ENCODE measurements around the gene CREBBP. TPM values are rescaled to one million over a fixed set of nuclear protein-coding genes. Genes with fewer than 3 reads are reported as not detected.

CREBBP gene
- total RNA-seq, 1 experiment from 2014 or later = 79.6 TPM

DNA sequence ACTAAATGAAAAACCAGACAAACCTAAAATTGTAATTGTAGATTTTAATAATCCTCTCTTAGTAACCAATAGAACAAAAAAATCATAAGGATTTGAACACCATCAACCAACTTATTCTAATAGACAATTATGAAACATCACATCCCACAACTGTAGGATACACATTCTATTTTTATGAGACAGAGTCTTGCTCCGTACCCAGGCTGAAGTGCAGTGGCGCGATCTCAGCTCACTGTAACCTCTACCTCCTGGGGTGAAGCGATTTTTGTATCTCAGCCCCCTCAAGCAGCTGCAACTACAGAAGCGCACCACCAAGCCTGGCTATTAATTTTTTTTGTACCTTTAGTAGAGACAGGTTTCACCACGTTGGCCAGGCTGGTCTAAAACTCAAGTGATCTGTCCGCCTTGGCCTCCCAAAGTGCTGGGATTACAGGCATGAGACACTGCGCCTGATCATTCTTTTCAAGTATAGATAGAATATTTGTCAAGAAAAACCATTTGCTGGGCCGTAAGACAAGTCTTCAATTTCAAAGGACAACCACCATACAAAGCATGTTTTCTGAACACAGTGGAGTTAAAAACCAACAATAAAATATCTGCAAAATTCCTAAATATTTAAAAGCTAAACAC, 49.8 kb downstream of the CREBBP start:
- H3K27me3 ChIP-seq (replicated peaks; ENCODE audit: insufficient read depth, low read depth, low read length, poor library complexity) = no peaks in the 10 kb centered on the region
- H3K27ac ChIP-seq (ENCODE audit: low read depth, low read length, poor library complexity, severe bottlenecking) = no peak overlapping the region
- no TSS peak for BruUV-seq (replicated peaks)
- peaks cover 21% of the 10 kb centered on the region for H3K9me3 ChIP-seq (ENCODE audit: low read depth, low read length, poor library complexity, severe bottlenecking)
- ChIA-PET POLR2A (ENCODE audit: low non-redundant PET) (no interaction called here), CTCF (no interaction called here)
- no peak for TF ChIP-seq EZH2 (IDR thresholded peaks at IDR 0.05; ENCODE audit: borderline replicate concordance, low read depth, low read length, poor library complexity, severe bottlenecking)
- TF ChIP-seq, protein P1, sequence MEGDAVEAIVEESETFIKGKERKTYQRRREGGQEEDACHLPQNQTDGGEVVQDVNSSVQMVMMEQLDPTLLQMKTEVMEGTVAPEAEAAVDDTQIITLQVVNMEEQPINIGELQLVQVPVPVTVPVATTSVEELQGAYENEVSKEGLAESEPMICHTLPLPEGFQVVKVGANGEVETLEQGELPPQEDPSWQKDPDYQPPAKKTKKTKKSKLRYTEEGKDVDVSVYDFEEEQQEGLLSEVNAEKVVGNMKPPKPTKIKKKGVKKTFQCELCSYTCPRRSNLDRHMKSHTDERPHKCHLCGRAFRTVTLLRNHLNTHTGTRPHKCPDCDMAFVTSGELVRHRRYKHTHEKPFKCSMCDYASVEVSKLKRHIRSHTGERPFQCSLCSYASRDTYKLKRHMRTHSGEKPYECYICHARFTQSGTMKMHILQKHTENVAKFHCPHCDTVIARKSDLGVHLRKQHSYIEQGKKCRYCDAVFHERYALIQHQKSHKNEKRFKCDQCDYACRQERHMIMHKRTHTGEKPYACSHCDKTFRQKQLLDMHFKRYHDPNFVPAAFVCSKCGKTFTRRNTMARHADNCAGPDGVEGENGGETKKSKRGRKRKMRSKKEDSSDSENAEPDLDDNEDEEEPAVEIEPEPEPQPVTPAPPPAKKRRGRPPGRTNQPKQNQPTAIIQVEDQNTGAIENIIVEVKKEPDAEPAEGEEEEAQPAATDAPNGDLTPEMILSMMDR (conservative IDR thresholded peaks at IDR 0.05; ENCODE audit: low read depth, low read length) = no peak
- intact Hi-C loops (cut with micrococcal nuclease; ENCODE audit: unreplicated experiment) = no loop called here
- peaks cover 3% of the 10 kb centered on the region for H3K36me3 ChIP-seq (ENCODE audit: insufficient read depth, low read length, poor library complexity, severe bottlenecking)
- no peaks in the 10 kb centered on the region for H3K4me1 ChIP-seq (ENCODE audit: insufficient read depth, low read length, poor library complexity, severe bottlenecking)
- DNase-seq (ENCODE audit: low spot score) = no peak
- H3K4me3 ChIP-seq (ENCODE audit: low read depth, low read length, poor library complexity, severe bottlenecking) = no peak overlapping the region

DNA sequence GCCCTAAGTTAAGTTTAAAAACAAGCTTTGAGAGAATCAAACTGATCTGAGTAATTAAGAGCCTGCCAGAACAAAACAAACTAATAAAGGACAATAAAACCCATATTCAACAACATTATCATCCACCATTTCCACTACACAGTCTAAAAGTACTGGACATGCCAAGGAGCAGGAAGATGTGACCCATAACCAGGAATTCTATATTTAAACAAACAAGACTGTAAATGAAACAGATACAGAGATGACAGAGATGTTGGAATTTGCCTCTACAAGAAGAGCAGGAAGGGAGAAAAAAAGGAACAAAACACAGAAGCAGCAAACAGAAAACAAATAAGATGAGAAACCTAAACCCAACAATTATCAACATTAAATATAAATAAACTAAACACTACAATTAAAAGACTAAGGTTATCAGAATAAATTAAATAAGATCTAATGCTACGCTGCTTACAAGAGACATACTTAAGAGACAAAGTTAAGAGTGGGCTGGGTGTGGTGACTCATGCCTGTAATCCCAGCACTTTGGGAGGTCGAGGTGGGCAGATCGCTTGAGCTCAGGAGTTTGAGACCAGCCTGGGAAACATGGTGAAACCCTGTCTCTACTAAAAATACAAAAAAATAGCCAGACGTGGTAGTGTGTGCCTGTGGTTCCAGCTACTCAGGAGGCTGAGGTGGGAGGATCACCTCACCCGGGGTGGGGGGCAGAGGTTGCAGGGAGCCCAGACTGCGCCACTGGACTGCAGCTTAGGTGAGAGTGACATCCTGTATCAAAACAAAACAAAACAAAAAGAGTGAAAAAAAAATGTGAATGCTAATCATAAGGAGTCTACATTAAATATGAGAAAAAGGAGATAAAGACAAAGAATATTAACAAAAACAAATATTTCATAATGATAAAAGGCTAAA, 50.6 kb downstream of the CREBBP start:
- intact Hi-C loops (cut with micrococcal nuclease; ENCODE audit: unreplicated experiment) = no loop called here
- POLR2A ChIA-PET (ENCODE audit: low non-redundant PET) = no interaction called here
- no TSS peak for BruUV-seq (replicated peaks)
- Histone ChIP-seq H3K4me1 (ENCODE audit: insufficient read depth, low read length, poor library complexity, severe bottlenecking) (no peaks in the 10 kb centered on the region), H3K36me3 (ENCODE audit: insufficient read depth, low read length, poor library complexity, severe bottlenecking) (peaks cover 3% of the 10 kb centered on the region), H3K27me3 (replicated peaks; ENCODE audit: insufficient read depth, low read depth, low read length, poor library complexity) (no peaks in the 10 kb centered on the region), H3K4me3 (ENCODE audit: low read depth, low read length, poor library complexity, severe bottlenecking) (no peak overlapping the region), H3K27ac (ENCODE audit: low read depth, low read length, poor library complexity, severe bottlenecking) (no peak overlapping the region), H3K9me3 (ENCODE audit: low read depth, low read length, poor library complexity, severe bottlenecking) (peaks cover 21% of the 10 kb centered on the region)
- no peak for TF ChIP-seq EZH2 (IDR thresholded peaks at IDR 0.05; ENCODE audit: borderline replicate concordance, low read depth, low read length, poor library complexity, severe bottlenecking)
- TF ChIP-seq, protein P1 (conservative IDR thresholded peaks at IDR 0.05; ENCODE audit: low read depth, low read length) = no peak
- DNase-seq (ENCODE audit: low spot score) = no peak
- CTCF ChIA-PET = no interaction called here

DNA sequence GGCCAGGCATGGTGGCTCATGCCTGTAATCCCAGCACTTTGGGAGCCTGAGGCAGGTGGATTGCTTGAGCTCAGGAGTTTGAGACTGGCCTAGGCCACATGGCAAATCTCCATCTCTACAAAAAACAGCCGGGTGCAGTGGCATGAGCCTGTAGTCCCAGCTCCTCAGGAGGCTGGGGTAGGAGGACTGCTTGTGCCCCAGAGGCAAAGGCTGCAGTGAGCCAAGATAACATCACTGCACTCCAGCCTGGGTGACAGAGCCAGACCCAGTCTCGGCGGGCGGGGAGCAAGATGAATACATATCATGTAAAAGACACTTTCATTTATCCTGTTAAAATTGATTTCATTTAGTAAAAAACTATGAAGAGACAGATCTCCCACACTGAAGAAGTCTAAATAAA, 54.6 kb downstream of the CREBBP start:
- no peak for TF ChIP-seq EZH2 (IDR thresholded peaks at IDR 0.05; ENCODE audit: borderline replicate concordance, low read depth, low read length, poor library complexity, severe bottlenecking)
- TF ChIP-seq, protein P1 (conservative IDR thresholded peaks at IDR 0.05; ENCODE audit: low read depth, low read length) = no peak
- no peak overlapping the region for H3K4me3 ChIP-seq (ENCODE audit: low read depth, low read length, poor library complexity, severe bottlenecking)
- ChIA-PET CTCF (no interaction called here), POLR2A (ENCODE audit: low non-redundant PET) (no interaction called here)
- intact Hi-C loops (cut with micrococcal nuclease; ENCODE audit: unreplicated experiment) = no loop called here
- no peaks in the 10 kb centered on the region for H3K9me3 ChIP-seq (ENCODE audit: low read depth, low read length, poor library complexity, severe bottlenecking)
- no peak for DNase-seq (ENCODE audit: low spot score)
- no peaks in the 10 kb centered on the region for H3K36me3 ChIP-seq (ENCODE audit: insufficient read depth, low read length, poor library complexity, severe bottlenecking)
- no TSS peak for BruUV-seq (replicated peaks)
- peaks cover 3% of the 10 kb centered on the region for H3K4me1 ChIP-seq (ENCODE audit: insufficient read depth, low read length, poor library complexity, severe bottlenecking)
- no peaks in the 10 kb centered on the region for H3K27me3 ChIP-seq (replicated peaks; ENCODE audit: insufficient read depth, low read depth, low read length, poor library complexity)
- H3K27ac ChIP-seq (ENCODE audit: low read depth, low read length, poor library complexity, severe bottlenecking) = no peak overlapping the region

Data from A673 (cell line).